Iris pigment epithelial cell (primary cell): Measurements from ENCODE around the gene KTI12.
A peak's percentile ranks its signal among the peaks of the same experiment; 100 is the strongest.
"Not testable (repeated sequence)": the region's sequence is repeated elsewhere in the genome, so short reads cannot be mapped to it uniquely, and the experiment has no call there.

Experiments
- DNase-seq: peaks from one replicate; pipeline ENCODE4 v3.0.0-alpha.2; 2011; ENCODE audit warnings: low read depth

Gene KTI12, protein sequence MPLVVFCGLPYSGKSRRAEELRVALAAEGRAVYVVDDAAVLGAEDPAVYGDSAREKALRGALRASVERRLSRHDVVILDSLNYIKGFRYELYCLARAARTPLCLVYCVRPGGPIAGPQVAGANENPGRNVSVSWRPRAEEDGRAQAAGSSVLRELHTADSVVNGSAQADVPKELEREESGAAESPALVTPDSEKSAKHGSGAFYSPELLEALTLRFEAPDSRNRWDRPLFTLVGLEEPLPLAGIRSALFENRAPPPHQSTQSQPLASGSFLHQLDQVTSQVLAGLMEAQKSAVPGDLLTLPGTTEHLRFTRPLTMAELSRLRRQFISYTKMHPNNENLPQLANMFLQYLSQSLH

DNA sequence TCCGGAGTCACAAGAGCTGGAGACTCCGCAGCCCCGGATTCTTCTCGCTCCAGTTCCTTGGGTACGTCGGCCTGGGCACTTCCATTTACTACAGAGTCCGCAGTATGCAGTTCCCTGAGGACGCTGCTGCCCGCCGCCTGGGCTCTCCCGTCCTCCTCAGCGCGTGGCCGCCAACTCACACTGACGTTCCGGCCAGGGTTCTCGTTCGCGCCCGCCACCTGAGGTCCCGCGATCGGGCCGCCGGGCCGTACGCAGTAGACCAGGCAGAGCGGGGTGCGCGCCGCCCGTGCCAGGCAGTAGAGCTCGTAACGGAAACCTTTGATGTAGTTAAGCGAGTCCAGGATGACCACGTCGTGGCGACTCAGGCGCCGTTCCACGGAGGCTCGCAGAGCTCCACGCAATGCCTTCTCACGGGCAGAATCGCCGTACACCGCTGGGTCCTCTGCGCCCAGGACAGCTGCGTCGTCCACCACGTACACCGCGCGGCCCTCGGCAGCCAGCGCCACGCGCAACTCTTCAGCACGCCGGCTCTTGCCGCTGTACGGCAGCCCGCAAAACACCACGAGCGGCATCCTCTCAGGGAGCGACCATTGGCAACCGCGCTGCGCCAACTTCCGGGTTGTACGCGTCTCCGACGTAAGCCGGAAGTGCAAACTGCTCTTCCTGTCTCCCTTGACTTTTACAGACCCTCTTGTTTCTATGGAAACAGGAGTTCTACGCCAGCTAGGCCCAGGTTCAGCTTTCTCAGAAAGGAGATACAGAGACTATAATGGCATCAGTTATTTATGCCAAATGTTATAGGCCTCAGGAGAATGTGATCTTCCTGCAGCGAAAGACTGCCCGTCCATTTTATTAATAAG lies at the start of gene KTI12:
TSS of gene KTI12 (minus strand) at position 621 of the 860 bp plus-strand sequence. CDS start at position 572, 49 bp downstream.
- peak; percentile 90 for DNase-seq

DNA sequence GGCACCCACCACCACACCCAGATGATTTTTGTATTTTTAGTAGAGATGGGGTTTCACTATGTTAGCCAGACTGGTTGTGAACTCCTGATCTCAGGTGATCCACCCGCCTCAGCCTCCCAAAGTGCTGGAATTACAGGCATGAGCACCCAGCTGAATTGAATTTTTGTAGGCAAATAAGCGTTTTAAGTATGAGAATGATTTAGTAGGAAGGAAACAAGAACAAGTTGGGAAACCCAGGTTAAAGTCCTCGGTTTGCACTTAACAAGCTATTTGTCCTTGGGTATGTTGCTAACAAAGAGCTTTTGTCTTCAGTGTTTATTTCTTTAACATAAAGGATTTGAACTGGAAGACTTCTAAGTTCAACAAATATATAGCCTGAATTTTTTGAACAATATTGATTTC lies 46.4 kb upstream of the KTI12 start:
- DNase-seq = no peak

DNA sequence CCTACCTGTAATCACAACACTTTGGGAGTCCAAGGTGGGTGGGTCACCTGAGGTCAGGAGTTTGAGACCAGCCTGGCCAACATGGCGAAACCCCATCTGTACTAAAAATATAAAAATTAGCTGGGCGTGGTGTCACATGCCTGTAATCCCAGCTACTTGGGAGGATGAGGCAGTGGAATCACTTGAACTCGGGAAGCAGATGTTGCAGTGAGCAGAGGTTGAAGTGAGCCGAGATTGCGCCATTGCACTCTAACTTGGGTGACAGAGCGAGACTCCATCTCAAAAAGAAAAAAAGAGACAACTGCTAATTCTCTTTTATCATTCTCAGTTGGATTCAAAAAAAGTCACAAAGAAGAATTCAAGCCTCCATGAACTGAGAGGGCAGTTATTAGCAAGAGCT lies 43.7 kb upstream of the KTI12 start:
- not testable (repeated sequence) for DNase-seq

DNA sequence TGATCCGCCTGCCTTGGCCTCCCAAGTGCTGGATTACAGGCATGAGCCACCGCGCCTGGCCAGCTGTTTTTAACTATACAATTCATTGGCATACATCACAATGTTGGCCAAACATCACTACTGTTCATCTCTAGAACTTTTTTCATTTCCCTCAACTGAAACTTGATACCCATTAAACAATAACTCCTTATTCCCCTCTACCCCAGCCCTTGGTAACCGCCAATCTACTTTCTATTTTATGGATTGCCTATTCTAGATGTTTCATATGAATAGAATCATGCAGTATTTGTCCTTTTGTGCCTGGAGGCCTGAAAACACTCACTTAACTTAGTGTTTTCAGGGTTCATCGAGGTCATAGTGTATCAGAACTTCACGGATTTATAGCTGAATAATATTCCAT lies 38.7 kb upstream of the KTI12 start:
- no peak for DNase-seq

DNA sequence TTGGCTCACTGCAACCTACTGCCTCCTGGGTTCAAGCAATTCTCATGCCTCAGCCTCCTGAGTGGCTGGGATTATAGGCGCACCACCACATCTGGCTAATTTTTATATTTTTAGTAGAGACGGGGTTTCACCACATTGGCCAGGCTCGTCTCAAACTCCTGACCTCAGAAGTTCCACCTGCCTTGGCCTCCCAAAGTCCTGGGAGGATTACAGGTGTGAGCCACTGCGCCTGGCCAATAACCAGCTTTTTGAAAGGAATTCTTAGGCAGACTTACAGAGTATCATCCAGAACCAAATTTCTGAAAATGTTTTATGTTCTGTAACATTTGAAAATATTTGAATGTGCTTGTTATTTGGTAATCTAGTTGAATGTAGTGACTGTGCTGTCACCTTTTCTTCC lies 37.1 kb upstream of the KTI12 start:
- no peak for DNase-seq

DNA sequence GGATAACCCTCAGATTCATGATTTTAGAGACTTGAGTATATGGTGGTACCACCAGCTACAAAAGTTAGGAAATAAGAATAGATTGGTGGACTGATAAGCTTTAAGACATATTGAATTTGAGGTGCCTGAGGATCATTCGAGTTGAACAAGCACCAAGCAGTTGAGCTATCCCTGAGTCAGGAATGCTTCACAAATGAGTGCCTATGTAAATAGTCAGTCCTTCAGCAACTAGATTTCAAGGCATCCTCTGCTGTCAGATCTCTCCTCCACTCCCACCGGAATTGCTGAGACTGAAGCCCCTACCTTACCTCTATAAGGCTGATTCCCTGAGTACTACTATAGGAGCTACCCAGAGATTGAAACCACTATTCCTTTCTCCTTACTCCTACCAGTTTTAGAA lies 29.6 kb upstream of the KTI12 start:
- DNase-seq = no peak

DNA sequence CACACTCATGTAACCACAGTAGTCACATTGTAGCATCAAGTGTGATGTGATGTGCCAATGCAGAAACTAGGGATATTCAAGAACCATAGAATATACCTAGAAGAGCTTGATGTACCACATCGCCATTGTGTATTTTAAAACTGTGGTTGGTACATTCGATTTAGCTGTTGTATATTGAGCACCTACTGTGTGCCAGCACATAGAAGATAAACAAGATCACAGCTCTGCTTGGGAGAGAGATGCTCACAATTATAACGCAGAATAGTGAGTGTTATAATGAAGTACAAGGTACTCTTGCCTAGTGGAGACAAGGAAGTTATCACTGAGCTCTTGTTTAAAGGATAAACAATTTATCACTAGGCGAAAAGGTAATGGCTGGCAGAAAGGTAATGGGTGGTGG lies 27.2 kb upstream of the KTI12 start:
- no peak for DNase-seq

DNA sequence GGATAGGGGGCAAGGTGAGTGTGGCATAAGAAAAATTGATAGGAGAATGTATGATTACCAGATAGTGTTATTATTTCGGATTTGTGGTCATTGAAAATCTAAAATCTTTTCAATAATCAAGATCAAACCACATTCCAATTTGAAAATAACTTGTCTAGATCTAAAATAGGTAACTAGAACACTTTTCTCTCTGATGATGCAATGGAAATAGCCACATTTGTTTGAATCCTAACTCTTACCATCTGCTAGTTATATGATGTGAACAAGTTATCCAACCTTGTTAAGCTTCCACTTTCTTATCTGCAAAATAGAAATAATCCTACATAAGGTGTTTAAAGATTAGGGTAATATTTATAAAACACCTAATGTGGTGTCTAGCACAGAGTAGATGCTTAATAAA lies 26.3 kb upstream of the KTI12 start:
- DNase-seq = no peak

DNA sequence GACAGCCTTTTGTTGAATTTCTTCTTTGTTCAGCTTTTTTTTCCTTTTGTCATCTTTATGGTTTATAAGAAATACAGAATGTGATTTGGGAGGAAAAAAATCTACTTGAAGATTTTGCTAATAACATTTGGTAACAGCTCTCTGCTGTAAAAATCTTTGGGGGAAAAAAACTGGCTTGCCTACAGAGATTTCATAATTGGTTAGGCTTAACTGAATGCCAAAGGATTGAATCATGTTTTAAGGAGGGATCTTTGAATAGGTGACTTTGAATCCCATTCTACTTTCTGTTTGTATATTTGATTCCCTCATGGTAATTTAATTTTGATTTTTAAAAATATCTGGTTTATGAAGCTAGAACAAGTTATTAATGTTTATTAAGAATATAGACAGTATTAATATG lies 25.7 kb upstream of the KTI12 start:
- peak; percentile 77 for DNase-seq

DNA sequence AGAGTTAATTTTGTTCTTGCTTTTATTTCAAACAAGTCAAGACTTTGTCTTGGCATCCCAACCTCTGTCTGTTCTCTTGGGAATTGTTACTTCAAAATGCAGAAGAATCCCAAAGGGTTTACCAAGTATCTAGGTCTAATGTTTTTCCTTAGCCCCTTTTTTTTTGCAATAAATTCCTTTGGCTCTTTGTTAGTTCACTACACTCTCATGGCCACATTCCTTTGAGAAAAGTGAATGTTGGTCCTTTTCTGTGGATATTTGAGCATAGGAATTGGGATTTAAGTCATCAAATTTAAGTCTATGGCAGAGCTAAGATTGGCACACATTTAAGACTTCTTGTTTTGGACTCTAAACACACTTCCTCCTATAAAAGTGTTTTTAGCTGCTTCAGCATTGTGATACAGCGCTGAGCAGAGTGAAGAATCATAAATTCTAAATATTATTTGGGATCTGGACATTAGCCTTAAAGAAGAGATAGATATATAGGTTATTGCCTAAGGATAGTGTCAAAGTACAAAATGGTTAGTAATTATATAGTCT lies 24.3 kb upstream of the KTI12 start:
- no peak for DNase-seq

DNA sequence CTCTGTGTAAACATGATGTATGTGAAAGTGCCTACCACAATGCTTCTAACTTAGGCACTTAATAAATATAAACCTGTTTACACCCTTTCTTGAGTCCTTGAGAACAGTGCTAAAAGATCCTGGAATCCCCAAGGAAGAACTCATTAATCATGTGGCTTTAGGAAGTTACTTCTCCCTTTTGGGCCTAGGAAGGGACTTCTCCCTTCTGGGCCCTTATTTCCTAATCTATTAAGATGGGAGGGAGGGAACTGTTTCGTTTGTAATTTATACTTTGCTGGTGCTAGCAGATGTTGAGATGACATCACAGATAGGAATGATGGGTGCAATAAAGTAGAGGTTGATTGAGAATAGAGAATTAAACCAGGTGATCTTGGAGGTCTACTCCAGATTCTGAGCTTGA lies 23.6 kb upstream of the KTI12 start:
- DNase-seq = no peak

DNA sequence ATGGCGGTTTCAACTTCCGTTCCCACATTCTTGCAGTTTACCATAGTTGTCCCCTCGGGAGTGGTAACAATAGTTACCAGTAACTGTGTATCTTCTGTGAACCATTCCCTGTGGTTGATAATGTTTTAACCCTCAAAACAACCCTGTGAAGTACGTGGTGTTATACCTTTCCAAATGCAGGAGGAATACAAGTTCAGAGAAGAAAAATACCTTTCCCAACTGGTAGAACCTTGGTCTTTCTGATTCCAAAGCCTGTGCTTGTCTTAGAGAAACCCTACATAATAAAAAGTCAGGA lies 23.3 kb upstream of the KTI12 start:
- peak; percentile 58 for DNase-seq

DNA sequence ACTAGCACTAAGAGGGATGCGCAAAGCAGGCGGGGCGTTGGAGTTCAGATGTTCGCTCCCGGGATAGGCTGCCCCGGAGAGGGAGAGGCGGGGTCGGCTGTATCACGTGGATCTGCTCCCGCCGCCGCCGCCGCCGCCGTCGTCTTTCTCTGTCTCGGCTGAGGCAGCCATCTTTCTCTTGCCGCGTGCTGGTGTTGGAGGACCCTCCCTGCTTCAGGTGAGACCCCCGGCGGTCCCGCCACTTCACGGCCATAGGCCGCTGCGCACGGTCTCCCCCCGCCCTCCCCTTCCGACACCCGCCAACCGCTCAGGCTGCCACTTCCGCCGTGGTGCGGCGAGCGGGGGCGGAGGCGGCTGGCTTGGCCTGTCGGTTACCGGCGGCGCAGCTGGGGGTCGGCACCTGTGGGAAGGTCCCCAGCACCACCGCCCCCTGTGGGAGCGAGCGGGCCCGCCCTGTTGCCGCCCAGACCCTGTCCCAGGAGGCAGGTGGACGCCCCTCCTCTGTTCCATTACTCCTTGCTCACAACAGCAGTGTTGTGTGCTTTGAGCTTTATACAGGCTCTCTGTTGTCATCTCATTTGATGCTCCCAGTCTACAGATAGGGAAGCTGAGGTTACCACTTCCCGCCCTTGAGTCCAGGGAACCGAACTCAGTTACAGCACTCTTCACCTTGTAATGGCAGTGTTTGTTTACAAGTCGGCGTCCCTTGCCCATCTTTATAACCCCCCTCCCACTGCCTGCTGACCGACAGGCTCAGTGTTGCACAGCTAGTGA lies 22.7 kb upstream of the KTI12 start, which contains the start of gene BTF3L4:
TSS of gene BTF3L4 (plus strand) at position 133 of the 774 bp plus-strand sequence. CDS start 3,553 bp downstream, outside the sequence.
- peak; percentile 95 for DNase-seq

DNA sequence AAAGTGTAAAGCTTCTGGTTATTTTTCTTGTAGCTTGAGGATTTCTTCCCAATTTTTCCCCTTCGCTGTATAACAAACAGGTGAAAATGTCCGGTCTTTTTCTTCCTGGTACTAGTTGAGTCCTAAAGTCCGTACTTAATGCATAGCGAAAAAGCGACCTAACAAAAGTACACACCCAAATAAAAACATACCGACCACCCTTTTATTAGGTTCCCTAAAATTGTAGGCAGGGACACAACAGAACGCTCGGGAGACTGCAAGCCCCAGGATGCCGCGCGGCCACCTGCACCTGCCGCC lies 22.2 kb upstream of the KTI12 start:
- no peak for DNase-seq

DNA sequence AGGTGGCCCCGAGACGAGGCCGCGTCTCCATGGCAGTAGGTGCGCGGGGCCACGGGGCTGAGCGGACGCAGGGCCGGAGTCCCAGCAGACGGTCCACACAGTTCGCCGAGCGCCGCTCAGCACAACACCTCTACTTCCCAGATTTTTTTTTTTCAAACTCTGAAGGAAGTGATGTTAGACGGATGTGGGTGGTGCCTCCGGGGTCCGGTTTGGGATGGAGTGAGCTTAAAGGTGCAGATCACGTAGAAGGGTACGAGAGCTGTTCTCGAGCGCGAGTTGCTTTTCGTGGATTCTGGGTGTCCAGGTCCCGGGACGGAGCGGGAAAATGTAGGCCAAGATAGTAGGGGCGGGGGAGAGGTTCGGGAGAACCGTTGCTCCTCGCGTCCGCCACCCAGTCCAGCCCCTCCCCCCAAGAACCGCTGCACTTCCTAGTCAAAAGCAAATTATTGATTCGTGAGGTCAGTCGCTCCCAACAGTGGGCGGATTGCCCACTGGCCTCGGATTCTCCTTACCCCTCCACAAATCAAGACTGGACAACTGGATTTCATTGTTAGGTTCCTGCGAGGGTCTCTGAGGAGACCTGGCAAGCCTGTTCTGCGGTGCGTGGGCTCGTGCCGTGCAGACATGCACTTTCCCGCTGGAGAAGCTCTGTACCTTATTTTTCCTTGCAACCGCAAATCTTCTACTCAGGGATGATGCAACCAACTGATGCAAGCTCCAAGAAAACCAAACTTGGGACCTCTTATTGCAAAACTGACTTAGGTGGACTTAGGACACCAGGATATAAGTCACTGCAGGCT lies 21.7 kb upstream of the KTI12 start, which contains the start of gene TXNDC12:
TSS of gene TXNDC12 (minus strand) at position 126 of the 800 bp plus-strand sequence. CDS start at position 31, 95 bp downstream.
- peak; percentile 93 for DNase-seq

DNA sequence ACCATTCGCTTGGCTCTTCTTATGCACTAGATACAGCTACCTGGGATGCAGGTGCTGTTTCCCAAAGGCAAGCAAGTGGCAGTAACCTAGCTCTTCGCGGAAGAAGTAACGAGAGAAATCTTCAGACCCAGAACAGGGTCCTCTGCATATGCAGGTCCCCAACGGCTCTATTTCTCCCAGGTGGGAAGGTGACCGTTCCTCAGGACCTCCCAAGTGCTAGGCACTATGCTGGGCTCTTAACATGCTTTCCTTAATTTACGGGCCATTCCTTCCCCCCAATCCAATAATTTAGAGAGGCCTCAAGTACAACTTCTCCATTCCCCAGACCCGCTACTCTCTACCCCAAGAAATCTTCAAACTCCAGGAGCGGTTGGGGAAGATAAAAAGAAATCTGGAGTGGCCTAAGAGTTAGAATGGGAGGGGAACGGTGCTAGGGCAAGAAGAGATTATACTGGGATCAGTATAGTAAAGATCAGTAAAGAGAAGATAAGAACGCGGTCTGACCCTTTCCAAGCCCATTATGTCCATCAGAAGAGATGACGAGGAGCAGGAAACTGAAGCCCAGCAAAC lies 21.0 kb upstream of the KTI12 start:
- no peak for DNase-seq

DNA sequence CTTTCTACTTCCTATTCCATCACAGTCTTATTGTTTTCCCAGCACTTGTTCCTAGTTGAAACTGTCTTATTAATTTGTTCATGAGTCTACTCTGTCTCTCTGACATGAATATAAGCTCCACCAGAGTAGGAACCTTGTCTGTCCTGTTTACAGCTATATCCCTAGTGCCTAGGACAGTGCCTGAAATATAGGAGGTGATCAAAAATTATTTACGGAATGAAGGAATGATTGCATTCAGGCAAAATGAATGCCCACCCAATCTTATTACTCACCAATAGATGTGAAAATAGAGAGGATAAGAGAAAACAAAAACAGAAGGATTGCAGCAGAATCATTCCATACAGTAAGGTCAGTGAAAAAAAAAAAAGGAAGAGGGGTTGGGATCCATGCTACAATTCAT lies 20.3 kb upstream of the KTI12 start:
- no peak for DNase-seq

DNA sequence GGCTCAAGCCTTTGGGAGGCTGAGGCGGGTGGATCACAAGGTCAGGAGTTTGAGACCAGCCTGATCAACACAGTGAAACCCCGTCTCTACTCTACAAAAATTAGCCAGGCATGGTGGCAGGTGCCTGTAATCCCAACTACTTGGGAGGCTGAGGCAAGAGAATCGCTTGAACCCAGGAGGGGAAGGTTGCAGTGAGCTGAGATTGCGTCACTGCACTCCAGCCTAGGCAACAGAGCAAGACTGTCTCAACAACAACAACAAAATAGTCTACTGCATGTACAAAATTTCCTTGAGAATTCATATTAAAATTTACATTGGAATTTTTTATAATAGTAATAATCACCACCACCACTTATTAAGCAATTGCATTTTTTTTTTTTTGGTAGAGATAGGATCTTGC lies 15.7 kb upstream of the KTI12 start:
- DNase-seq = not testable (repeated sequence)

DNA sequence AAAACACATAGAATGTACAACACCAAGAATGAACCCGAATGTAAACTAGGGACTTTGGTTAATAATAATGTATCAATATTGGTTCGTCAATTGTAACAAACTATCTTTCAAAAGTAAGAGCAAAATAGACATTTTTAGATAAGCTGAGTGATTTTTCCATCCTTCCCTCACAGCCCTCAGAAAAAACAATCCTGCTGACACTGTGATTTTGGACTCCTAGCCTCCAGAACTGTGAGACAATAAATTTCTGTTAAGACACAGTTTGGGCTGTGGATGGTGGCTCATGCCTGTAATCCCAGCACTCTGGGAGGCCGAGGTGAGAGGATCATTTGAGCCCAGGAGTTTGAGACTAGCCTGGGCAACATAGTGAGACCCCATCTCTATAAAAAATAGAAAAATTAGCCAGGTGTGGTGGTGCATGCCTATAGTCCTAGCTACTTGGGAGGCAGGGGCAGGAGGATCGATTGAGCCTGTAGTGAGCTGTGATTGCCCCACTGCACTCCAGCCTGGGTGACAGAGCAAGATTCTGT lies 12.1 kb upstream of the KTI12 start:
- not testable (repeated sequence) for DNase-seq

DNA sequence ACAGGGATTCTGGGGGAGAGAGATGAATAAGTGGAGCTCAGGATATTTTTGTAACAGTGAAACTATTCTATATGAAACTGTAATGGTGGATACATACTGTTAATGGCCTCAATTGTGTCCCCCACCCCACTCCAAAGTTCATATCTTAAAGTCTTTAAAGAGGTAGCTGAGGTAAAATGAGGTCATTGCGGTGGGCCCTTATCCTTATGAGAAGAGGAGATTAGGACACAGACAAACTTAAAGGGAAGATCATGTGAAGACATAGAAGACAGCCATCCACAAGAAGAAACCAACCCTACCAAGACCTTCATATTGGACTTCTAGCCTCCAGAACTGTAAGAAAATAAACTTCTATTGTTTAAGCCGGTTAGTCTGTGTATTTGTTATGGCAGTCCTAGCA lies 11.6 kb upstream of the KTI12 start:
- DNase-seq = no peak
